HepG2 (cell line): ENCODE data around the gene TMEM50B. TPM values are rescaled to one million over a fixed set of nuclear protein-coding genes. Genes with fewer than 3 reads are reported as not detected.

Experiments used
- ATF7-NPFF ChIP-seq: sonication (generic); formaldehyde crosslinking; IDR thresholded peaks from 2 replicates; pipeline ENCODE4 v1.8.1; 2023; ENCODE audit warnings: mild to moderate bottlenecking, low read depth, missing genetic modification reagents, moderate library complexity
- ETV6 ChIP-seq: sonication (generic); formaldehyde crosslinking; conservative IDR thresholded peaks from 2 replicates; pipeline ENCODE4 v1.4.0; 2020; ENCODE audit warnings: missing genetic modification reagents
- GABPB1 ChIP-seq: IDR thresholded peaks from 2 replicates; pipeline ENCODE4 v1.6.1; 2016; ENCODE audit warnings: mild to moderate bottlenecking, missing genetic modification reagents, moderate library complexity, missing compliant biosample characterization
- HNRNPLL ChIP-seq: fragments of 200-400 bp; formaldehyde crosslinking; IDR thresholded peaks from 2 replicates; pipeline ENCODE4 v1.6.1; 2017; ENCODE audit warnings: mild to moderate bottlenecking, low read depth, low read length; ENCODE audit not compliant: poor library complexity, severe bottlenecking
- ISL2 ChIP-seq: sonication (generic); formaldehyde crosslinking; IDR thresholded peaks from 2 replicates; pipeline ENCODE4 v1.5.0; 2020; ENCODE audit warnings: missing genetic modification reagents
- KAT7 ChIP-seq: IDR thresholded peaks from 2 replicates; pipeline ENCODE4 v1.6.1; 2018; ENCODE audit warnings: borderline replicate concordance, missing compliant biosample characterization
- KDM2A ChIP-seq: sonication (generic); formaldehyde crosslinking; IDR thresholded peaks from 2 replicates; pipeline ENCODE4 v1.4.0; 2020; ENCODE audit warnings: low read depth, missing genetic modification reagents, borderline replicate concordance
- MIXL1 ChIP-seq: IDR thresholded peaks from 2 replicates; pipeline ENCODE4 v1.6.1; 2016
- MLX ChIP-seq: IDR thresholded peaks from 2 replicates; pipeline ENCODE4 v1.6.1; 2016
- NFAT5 ChIP-seq: sonication (generic); formaldehyde crosslinking; IDR thresholded peaks from 2 replicates; pipeline ENCODE4 v1.4.0; 2020; ENCODE audit warnings: missing genetic modification reagents
- NFIC ChIP-seq: IDR thresholded peaks from 2 replicates; pipeline ENCODE4 v1.6.1; 2012; ENCODE audit warnings: mild to moderate bottlenecking, low read length, inconsistent platforms
- NFYB ChIP-seq: sonication (generic); formaldehyde crosslinking; IDR thresholded peaks from 2 replicates; pipeline ENCODE4 v1.4.0; 2020; ENCODE audit warnings: missing genetic modification reagents
- RFXAP ChIP-seq: sonication (generic); formaldehyde crosslinking; IDR thresholded peaks from 2 replicates; pipeline ENCODE4 v1.4.0; 2020; ENCODE audit warnings: missing genetic modification reagents, borderline replicate concordance
- SMAD3 ChIP-seq: sonication (generic); formaldehyde crosslinking; IDR thresholded peaks from 2 replicates; pipeline ENCODE4 v1.4.0; 2020; ENCODE audit warnings: missing genetic modification reagents
- UBTF ChIP-seq: sonication (generic); formaldehyde crosslinking; IDR thresholded peaks from 2 replicates; pipeline ENCODE4 v1.4.0; 2020; ENCODE audit warnings: mild to moderate bottlenecking, missing genetic modification reagents
- ZBTB7A ChIP-seq: sonication (generic); formaldehyde crosslinking; IDR thresholded peaks from 2 replicates; pipeline ENCODE4 v1.8.0; 2022; ENCODE audit warnings: mild to moderate bottlenecking, missing genetic modification reagents
- ZBTB7B ChIP-seq: sonication (generic); formaldehyde crosslinking; IDR thresholded peaks from 2 replicates; pipeline ENCODE4 v1.4.0; 2020; ENCODE audit warnings: missing genetic modification reagents
- ZBTB8A ChIP-seq: sonication (generic); formaldehyde crosslinking; IDR thresholded peaks from 2 replicates; pipeline ENCODE4 v1.4.0; 2020; ENCODE audit warnings: mild to moderate bottlenecking, low read depth, missing genetic modification reagents, borderline replicate concordance
- ZMYM4 ChIP-seq: sonication (generic); formaldehyde crosslinking; IDR thresholded peaks from 2 replicates; pipeline ENCODE4 v1.8.1; 2023; ENCODE audit warnings: mild to moderate bottlenecking, missing genetic modification reagents
- ZNF619 ChIP-seq: sonication (generic); formaldehyde crosslinking; IDR thresholded peaks from 2 replicates; pipeline ENCODE4 v1.4.0; 2020; ENCODE audit warnings: mild to moderate bottlenecking, missing genetic modification reagents
- ZNF713 ChIP-seq: sonication (generic); formaldehyde crosslinking; IDR thresholded peaks from 2 replicates; pipeline ENCODE4 v1.4.0; 2020; ENCODE audit warnings: mild to moderate bottlenecking, missing genetic modification reagents
- ZNF720 ChIP-seq: sonication (generic); formaldehyde crosslinking; IDR thresholded peaks from 2 replicates; pipeline ENCODE4 v1.4.0; 2020; ENCODE audit warnings: missing genetic modification reagents
- polyA plus RNA-seq, 8 experiments: library from polyadenylated mRNA; depleted of rRNA in 3 of 8; stranded (reverse) in 7 of 8; unstranded in 1 of 8; fragments of >200 nt; fragmentation: Illumina TruSeq in 4 of 8; extraction: Trizol in 4 of 8; gene quantifications; 2 replicates each; pipeline versions ENCODE4 v1.2.1 to v1.2.3, GENCODE V29; 2011 to 2016; ENCODE audit warnings: low read depth in 4 of 8, missing spikeins in 1 of 8, mixed read lengths in 1 of 8; ENCODE audit not compliant: insufficient read depth in 1 of 8
- total RNA-seq, 5 experiments: library from RNA; depleted of rRNA; stranded (reverse); fragments of >200 nt; fragmentation: Illumina TruSeq; extraction: Trizol; gene quantifications; 2 replicates each; pipeline ENCODE4 v1.2.3, GENCODE V29; 2016; ENCODE audit warnings: low read depth in 1 of 5

The TMEM50B gene
- total and polyA plus RNA-seq, 2 of the 13 experiments (the other 11 are each of a cell fraction or from before 2014, with no cell fraction given), result 29.9 to 46.3 TPM

GRCh38 chr21:33479679-33480480 is at the start of gene TMEM50B (continued):
- TF ChIP-seq KAT7 (CRISPR knock-in tag), result 0 out of 2 replicates have a peak, but pooled peaks have one; percentile 35
- TF ChIP-seq ETV6 (CRISPR knock-in tag), result 0 out of 2 replicates have a peak, but pooled peaks have one; percentile 33
- peak; percentile 73 for TF ChIP-seq ZBTB7B (CRISPR knock-in tag)
- TF ChIP-seq ZNF713 (CRISPR knock-in tag), result 0 out of 2 replicates have a peak, but pooled peaks have one; percentile 19
- peak; percentile 84 for TF ChIP-seq HNRNPLL
- peak; percentile 57 for TF ChIP-seq ISL2 (CRISPR knock-in tag)
- no peak for TF ChIP-seq ZNF720
- TF ChIP-seq NFIC, result no peak
- TF ChIP-seq ZNF619 (CRISPR knock-in tag), result peak; percentile 41; the same call in 1 of the 2 replicates
- TF ChIP-seq ZMYM4 (CRISPR knock-in tag), result peak; percentile 75
- peak; percentile 94 for TF ChIP-seq UBTF (CRISPR knock-in tag)
- TF ChIP-seq ATF7-NPFF (CRISPR knock-in tag), result peak; percentile 37; the same call in 1 of the 2 replicates
- no peak for TF ChIP-seq ZBTB7A
- peak; percentile 58; the same call in 1 of the 2 replicates for TF ChIP-seq RFXAP (CRISPR knock-in tag)
- peak; percentile 91 for TF ChIP-seq KDM2A (CRISPR knock-in tag)
- TF ChIP-seq MIXL1 (CRISPR knock-in tag), result no peak
- no peak for TF ChIP-seq MLX
- peak; percentile 77 for TF ChIP-seq GABPB1 (CRISPR knock-in tag)
- peak; percentile 83 for TF ChIP-seq SMAD3
- TF ChIP-seq NFAT5 (CRISPR knock-in tag), result peak; percentile 23; the same call in 1 of the 2 replicates
- peak; percentile 44; the same call in 1 of the 2 replicates for TF ChIP-seq ZBTB8A (CRISPR knock-in tag)
- peak; percentile 72; the same call in 1 of the 2 replicates for TF ChIP-seq NFYB (CRISPR knock-in tag)
